Neural progenitor cell (in vitro differentiated cells): ENCODE data around the gene THEM5. TPM values are rescaled to one million over a fixed set of nuclear protein-coding genes. Genes with fewer than 3 reads are reported as not detected.

ENCODE experiments used
- DNase-seq: peaks from one replicate; pipeline ENCODE4 v3.0.0-alpha.2; 2016; ENCODE audit warnings: low spot score
- H2AFZ ChIP-seq: fragments of 200-600 bp; sonication (generic); replicated peaks from 2 replicates; pipeline ENCODE4 v1.6.1; 2016; ENCODE audit warnings: antibody characterized with exemption
- H3F3A ChIP-seq: fragments of 200-600 bp; sonication (generic); 2 replicates; pipeline ENCODE4 v1.6.1; 2016; ENCODE audit warnings: antibody characterized with exemption, low read depth
- H3K27ac ChIP-seq: fragments of 200-600 bp; sonication (generic); 2 replicates; pipeline ENCODE4 v1.5.1; 2016; ENCODE audit warnings: mild to moderate bottlenecking
- H3K27me3 ChIP-seq: fragments of 200-600 bp; sonication (generic); 2 replicates; pipeline ENCODE4 v1.6.1; 2016; ENCODE audit warnings: mild to moderate bottlenecking, moderate library complexity
- H3K36me3 ChIP-seq: fragments of 200-600 bp; sonication (generic); 2 replicates; pipeline ENCODE4 v1.5.1; 2016
- H3K4me1 ChIP-seq: fragments of 200-600 bp; sonication (generic); 2 replicates; pipeline ENCODE4 v1.6.1; 2016; ENCODE audit warnings: mixed run types
- H3K4me2 ChIP-seq: fragments of 200-600 bp; sonication (generic); 2 replicates; pipeline ENCODE4 v1.6.1; 2016
- H3K4me3 ChIP-seq: fragments of 200-600 bp; sonication (generic); 2 replicates; pipeline ENCODE4 v1.5.1; 2016
- H3K79me2 ChIP-seq: fragments of 200-600 bp; sonication (generic); 2 replicates; pipeline ENCODE4 v1.6.1; 2016; ENCODE audit warnings: low read depth
- H3K9ac ChIP-seq: fragments of 200-600 bp; sonication (generic); 2 replicates; pipeline ENCODE4 v1.6.1; 2016
- H3K9me3 ChIP-seq: fragments of 200-600 bp; sonication (generic); 2 replicates; pipeline ENCODE4 v1.5.1; 2016; ENCODE audit warnings: low read depth
- H4K20me1 ChIP-seq: fragments of 200-600 bp; sonication (generic); 2 replicates; pipeline ENCODE4 v1.6.1; 2016; ENCODE audit warnings: low read depth
- H3K27ac Mint-ChIP-seq: 3 replicates; pipeline ENCODE4 v1.8.0; 2021; ENCODE audit warnings: mixed read lengths
- H3K27me3 Mint-ChIP-seq: 2 replicates; pipeline ENCODE4 v1.8.0; 2022; ENCODE audit warnings: low read depth, mild to moderate bottlenecking, inconsistent platforms, moderate library complexity, mixed read lengths; ENCODE audit not compliant: insufficient read depth
- H3K36me3 Mint-ChIP-seq: 3 replicates; pipeline ENCODE4 v1.8.0; 2021; ENCODE audit warnings: mixed read lengths
- H3K4me1 Mint-ChIP-seq: 3 replicates; pipeline ENCODE4 v1.8.0; 2021; ENCODE audit warnings: mixed read lengths
- H3K4me3 Mint-ChIP-seq: 3 replicates; pipeline ENCODE4 v1.8.0; 2021; ENCODE audit warnings: mild to moderate bottlenecking, moderate library complexity, mixed read lengths
- H3K9me3 Mint-ChIP-seq: 3 replicates; pipeline ENCODE4 v1.8.0; 2020; ENCODE audit warnings: mixed read lengths
- CTCF ChIP-seq: fragments of 200-600 bp; sonication (generic); IDR thresholded peaks from 2 replicates; pipeline ENCODE4 v1.5.1; 2017; ENCODE audit warnings: antibody characterized with exemption, mild to moderate bottlenecking
- EZH2 ChIP-seq: fragments of 200-600 bp; sonication (generic); IDR thresholded peaks from 2 replicates; pipeline ENCODE4 v1.6.1; 2017; ENCODE audit warnings: antibody characterized with exemption, mild to moderate bottlenecking, moderate library complexity
- EZH2phosphoT487 ChIP-seq: fragments of 200-600 bp; sonication (generic); IDR thresholded peaks from 2 replicates; pipeline ENCODE4 v1.6.1; 2017; ENCODE audit warnings: antibody characterized with exemption
- total RNA-seq: library from RNA; depleted of rRNA; stranded (reverse); fragments of >200 nt; gene quantifications from 2 replicates; pipeline ENCODE4 v1.2.3, GENCODE V29; 2015; ENCODE audit warnings: low replicate concordance

THEM5 gene
- total RNA-seq, 1 donor from 2014 or later: not detected

GRCh38 chr1:151897991-151898431 lies 44.5 kb upstream of the THEM5 start:
- Histone ChIP-seq H2AFZ (no peak overlapping the region), H3K27ac (no peak overlapping the region), H3K79me2 (no peaks in the 10 kb centered on the region), H3K27me3 (no peaks in the 10 kb centered on the region), H3K4me1 (no peaks in the 10 kb centered on the region), H3F3A (no peaks in the 10 kb centered on the region), H4K20me1 (no peaks in the 10 kb centered on the region), H3K36me3 (no peaks in the 10 kb centered on the region), H3K9ac (no peak overlapping the region), H3K4me3 (no peak overlapping the region), H3K4me2 (no peak overlapping the region), H3K9me3 (peaks cover 3% of the 10 kb centered on the region)
- Mint-ChIP-seq H3K4me3 (no peak overlapping the region), H3K27me3 (no peaks in the 10 kb centered on the region), H3K36me3 (peaks cover 9% of the 10 kb centered on the region), H3K9me3 (peaks cover 32% of the 10 kb centered on the region), H3K4me1 (no peaks in the 10 kb centered on the region), H3K27ac (no peak overlapping the region)
- DNase-seq: no peak
- TF ChIP-seq EZH2phosphoT487 (no peak), EZH2 (no peak), CTCF (no peak)

GRCh38 chr1:151893176-151893924 lies 39.8 kb upstream of the THEM5 start:
- H3K36me3 Mint-ChIP-seq: no peaks in the 10 kb centered on the region
- no peaks in the 10 kb centered on the region for H4K20me1 ChIP-seq
- H3K9ac ChIP-seq: no peak overlapping the region
- no peaks in the 10 kb centered on the region for H3K27me3 ChIP-seq
- no peak for DNase-seq
- H3K79me2 ChIP-seq: no peaks in the 10 kb centered on the region
- no peak overlapping the region for H3K27ac Mint-ChIP-seq
- no peaks in the 10 kb centered on the region for H3K36me3 ChIP-seq
- H3K4me2 ChIP-seq: no peak overlapping the region
- H3K4me3 ChIP-seq: no peak overlapping the region
- H3K27me3 Mint-ChIP-seq: peaks cover 2% of the 10 kb centered on the region
- no peak for TF ChIP-seq CTCF
- TF ChIP-seq EZH2phosphoT487: no peak
- H3K9me3 Mint-ChIP-seq: no peaks in the 10 kb centered on the region
- H3K27ac ChIP-seq: no peak overlapping the region
- H2AFZ ChIP-seq: no peak overlapping the region
- no peaks in the 10 kb centered on the region for H3K9me3 ChIP-seq
- H3K4me1 Mint-ChIP-seq: no peaks in the 10 kb centered on the region
- no peak overlapping the region for H3K4me3 Mint-ChIP-seq
- no peaks in the 10 kb centered on the region for H3F3A ChIP-seq
- no peaks in the 10 kb centered on the region for H3K4me1 ChIP-seq

GRCh38 chr1:151892190-151892589 lies 38.7 kb upstream of the THEM5 start:
- Histone ChIP-seq H4K20me1 (no peaks in the 10 kb centered on the region), H3K4me2 (no peak overlapping the region), H3K9ac (no peak overlapping the region), H3K4me3 (no peak overlapping the region), H2AFZ (no peak overlapping the region), H3K27ac (no peak overlapping the region), H3F3A (no peaks in the 10 kb centered on the region), H3K36me3 (no peaks in the 10 kb centered on the region), H3K9me3 (no peaks in the 10 kb centered on the region), H3K27me3 (no peaks in the 10 kb centered on the region), H3K4me1 (no peaks in the 10 kb centered on the region), H3K79me2 (no peaks in the 10 kb centered on the region)
- Mint-ChIP-seq H3K4me3 (no peak overlapping the region), H3K4me1 (no peaks in the 10 kb centered on the region), H3K27ac (no peak overlapping the region), H3K27me3 (peaks cover 2% of the 10 kb centered on the region), H3K36me3 (peaks cover 3% of the 10 kb centered on the region), H3K9me3 (no peaks in the 10 kb centered on the region)
- no peak for TF ChIP-seq CTCF
- TF ChIP-seq EZH2phosphoT487: no peak
- no peak for TF ChIP-seq EZH2
- DNase-seq: no peak
